ENCODE results near the gene OAS3.
"Not testable (repeated sequence)": the region's sequence is repeated elsewhere in the genome, so short reads cannot be mapped to it uniquely, and the experiment has no call there.

Gene OAS3, protein sequence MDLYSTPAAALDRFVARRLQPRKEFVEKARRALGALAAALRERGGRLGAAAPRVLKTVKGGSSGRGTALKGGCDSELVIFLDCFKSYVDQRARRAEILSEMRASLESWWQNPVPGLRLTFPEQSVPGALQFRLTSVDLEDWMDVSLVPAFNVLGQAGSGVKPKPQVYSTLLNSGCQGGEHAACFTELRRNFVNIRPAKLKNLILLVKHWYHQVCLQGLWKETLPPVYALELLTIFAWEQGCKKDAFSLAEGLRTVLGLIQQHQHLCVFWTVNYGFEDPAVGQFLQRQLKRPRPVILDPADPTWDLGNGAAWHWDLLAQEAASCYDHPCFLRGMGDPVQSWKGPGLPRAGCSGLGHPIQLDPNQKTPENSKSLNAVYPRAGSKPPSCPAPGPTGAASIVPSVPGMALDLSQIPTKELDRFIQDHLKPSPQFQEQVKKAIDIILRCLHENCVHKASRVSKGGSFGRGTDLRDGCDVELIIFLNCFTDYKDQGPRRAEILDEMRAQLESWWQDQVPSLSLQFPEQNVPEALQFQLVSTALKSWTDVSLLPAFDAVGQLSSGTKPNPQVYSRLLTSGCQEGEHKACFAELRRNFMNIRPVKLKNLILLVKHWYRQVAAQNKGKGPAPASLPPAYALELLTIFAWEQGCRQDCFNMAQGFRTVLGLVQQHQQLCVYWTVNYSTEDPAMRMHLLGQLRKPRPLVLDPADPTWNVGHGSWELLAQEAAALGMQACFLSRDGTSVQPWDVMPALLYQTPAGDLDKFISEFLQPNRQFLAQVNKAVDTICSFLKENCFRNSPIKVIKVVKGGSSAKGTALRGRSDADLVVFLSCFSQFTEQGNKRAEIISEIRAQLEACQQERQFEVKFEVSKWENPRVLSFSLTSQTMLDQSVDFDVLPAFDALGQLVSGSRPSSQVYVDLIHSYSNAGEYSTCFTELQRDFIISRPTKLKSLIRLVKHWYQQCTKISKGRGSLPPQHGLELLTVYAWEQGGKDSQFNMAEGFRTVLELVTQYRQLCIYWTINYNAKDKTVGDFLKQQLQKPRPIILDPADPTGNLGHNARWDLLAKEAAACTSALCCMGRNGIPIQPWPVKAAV

DNA sequence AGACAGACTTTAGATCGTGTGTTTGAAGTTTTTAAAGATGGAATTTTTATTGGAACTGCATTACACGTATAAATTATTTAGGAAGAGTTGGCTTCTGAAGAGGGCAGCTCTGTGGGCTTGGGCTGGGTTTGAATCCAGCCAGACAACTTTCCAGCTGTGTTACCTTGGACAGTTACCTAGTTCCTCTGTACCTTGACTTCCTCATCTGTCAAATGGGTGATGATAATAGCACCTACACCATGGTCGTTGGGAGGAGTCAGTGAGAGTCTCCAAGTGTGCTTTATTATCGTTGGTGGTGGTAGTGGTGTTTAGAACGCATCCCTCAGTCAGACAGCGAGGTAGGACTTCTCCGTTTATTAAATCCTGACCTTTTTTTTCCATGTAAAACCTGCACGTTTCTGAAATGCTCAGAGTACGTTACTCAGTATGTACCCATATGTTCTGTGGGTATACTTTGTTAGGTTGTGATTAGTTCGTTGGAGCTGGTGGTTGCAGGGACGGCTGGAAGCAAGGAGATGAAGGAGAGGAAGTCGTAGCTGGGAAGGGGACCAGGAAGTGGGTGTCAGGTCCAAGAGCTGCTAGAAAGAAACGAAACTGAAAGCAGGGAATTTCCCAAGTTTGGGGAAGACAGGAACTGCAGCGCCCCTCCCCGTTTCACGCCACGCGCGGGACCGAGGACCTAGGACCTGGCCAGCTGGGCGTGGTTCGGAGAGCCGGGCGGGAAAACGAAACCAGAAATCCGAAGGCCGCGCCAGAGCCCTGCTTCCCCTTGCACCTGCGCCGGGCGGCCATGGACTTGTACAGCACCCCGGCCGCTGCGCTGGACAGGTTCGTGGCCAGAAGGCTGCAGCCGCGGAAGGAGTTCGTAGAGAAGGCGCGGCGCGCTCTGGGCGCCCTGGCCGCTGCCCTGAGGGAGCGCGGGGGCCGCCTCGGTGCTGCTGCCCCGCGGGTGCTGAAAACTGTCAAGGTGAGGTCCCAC is at the start of gene OAS3:
TSS of gene OAS3 (plus strand) at position 734 of the 979 bp plus-strand sequence. CDS start at position 791, 57 bp downstream.
- DNase-seq = peak; percentile 54

DNA sequence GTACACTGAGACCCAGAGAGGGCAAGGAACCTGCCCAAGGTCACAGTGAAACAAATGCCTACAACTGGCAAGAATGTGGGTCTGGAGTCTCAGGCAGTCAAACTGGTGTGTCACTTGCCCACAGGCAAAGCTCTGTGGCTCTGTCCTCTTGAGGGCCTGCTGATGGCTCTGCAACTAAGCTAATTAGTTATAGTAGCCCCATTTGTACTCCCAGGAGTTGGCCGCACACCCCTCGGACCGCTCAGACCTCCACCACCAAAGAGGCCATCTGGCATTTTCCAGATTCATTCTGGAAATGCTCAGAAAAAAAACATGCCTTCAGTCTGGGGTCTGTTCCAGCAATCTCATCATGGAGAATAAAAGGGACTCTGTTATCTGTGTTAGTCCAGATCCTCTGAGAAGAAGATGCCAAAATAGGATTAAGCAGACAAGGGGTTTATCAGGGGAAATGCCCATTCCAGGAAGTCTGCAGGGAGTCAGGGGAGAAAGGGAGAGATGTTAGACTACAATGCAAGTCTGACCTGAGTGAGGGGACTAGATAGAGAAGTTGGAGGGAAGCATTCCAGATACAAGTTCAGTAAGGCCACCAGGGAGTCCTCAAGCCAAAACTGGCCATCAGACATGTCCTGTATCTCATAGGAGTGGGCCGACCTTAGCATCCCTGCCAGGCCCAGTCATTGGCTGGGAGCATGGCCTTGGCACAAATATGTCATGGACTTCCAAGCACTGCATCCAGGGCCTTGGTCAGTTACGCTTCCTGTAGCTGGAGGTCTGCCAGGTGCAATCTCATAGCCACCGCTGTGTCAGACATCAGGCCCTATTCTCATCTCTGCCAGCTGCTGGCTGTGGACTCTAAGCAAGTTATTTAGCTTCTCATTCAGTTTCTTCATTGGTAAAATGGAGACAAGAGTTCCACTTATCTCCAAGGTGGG is 46.9 kb upstream of the OAS3 start:
- DNase-seq = peak; percentile 38

DNA sequence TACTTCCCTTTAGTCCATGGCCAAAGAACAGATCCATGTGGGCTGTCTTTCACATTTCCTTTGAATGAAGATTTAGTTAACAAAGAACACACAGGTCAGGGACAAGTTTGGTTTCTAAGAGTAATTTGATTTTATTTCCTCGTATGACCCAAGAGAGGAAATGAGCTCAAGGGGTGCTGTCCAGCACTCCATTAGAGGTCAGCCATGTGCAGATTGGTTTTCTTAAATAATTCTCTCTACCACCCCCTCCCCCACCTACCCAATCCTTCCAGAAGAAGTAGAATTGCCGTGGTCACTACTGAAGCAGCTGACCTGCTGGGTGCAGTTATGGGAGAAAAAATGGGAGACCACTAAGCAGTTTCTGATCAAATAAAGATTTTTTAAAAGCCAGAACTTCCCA is 45.4 kb upstream of the OAS3 start:
- no peak for DNase-seq

DNA sequence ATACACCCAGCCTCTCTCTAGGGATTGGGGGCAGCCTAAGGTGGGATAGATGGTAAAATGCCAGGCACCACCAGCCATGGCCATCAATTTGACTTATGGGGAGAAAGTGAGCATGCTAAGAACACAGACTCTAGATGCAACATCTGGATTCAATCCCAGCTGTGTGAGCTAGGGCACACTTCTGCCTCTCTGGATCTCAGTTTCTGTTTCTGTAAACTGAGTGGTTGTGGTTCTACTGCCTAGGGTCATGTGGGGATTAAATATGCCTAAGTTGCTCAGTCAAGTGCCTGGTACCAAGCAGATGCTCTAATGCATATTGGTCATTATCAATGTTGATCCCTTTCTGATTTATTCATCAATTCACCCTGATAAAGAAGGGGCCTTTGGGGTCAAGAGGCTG is 44.1 kb upstream of the OAS3 start:
- no peak for DNase-seq

DNA sequence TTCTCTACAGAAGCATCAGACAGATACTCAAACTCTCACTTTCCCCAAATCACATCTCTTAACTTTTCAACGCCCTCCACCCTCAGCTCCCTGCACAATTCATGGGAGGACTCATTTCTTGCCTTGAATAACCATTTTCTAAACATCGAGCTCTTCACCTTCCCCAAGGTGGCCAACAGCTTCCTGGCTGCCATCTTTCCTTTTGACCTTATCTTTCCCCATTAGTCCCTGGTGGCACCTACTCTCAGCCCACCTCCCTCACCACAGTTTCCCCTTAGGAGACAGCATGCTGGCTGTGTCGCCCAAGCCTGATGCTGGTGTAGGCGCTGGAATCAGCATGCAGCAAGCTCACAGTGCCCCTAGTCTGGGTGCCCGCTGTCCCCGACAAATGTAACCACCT is 39.9 kb upstream of the OAS3 start:
- DNase-seq = no peak

DNA sequence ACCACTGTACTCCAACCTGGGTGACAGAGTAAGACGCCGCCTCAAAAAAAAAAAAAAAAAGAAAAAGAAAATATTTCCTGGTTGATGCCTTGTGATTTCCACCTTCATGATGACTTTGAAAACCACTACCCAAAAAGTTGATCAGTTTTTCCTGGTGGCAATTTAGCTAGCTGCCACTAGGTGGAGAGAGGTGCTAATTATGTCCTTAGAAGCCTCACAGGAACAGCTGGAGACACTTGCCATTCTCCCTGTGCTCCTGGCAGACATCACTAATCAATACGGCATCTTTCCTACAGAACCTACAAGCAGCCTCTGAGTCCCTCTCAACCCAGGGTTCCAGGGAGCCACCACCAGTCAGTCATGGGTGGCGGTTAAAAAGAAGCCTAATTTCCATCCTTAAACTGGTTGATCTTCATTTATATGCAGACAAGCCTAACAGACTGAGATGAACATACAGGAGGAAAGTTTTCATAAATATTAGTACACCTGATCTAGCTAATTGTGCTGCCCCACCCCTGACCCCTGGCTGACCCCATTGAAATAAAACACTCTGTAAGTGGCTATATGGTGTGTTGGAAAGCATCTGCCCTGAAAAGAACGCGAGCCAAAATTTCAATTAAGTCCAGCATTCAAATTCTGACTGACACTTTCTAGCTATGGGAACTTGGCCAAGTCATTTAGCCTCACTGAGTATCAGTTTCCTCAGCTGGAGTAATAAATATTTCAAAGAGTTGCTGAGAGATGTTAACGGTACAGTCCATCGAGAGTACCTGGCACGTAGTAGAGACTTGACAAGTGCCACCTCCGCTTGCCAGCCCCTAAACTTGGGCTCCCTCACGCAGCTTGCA is 37.8 kb upstream of the OAS3 start:
- peak; percentile 93 for DNase-seq

DNA sequence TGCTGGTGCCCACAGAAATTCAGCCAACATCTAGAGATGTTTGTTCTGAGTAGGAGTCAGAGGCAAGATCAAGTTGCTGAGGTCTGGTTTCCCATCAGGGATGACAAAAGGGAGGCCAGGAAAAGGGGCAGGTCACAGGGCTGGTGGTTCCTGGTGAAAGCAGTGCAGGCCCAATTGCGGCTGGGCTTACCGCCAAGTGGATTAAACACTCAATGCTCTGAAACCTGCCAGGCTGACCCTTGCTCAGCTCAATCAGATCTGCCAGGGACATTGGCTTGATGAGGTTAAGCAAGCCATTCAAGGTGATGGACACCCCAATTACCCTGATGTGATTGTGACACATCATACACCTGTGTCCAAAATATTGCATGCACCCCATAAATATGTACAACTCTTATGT is 37.0 kb upstream of the OAS3 start:
- peak; percentile 87 for DNase-seq

DNA sequence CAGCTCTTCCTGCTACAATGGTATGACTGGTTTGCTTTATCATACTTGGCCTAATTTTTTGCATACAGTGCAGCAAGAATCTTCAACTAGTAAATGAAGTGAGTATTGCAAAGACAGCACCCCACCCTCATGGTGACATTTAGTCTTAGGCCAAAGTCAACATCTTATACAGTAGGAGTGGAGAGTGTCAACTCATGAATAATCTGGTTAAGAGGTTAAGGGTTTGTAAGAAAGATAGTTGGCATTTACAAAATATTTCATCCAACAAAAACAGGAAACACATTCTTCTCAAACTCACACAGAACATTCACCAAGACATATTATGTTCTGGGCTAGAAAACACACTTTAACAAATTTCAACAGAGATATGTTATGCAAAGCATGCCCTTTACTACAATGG is 33.7 kb upstream of the OAS3 start:
- no peak for DNase-seq

DNA sequence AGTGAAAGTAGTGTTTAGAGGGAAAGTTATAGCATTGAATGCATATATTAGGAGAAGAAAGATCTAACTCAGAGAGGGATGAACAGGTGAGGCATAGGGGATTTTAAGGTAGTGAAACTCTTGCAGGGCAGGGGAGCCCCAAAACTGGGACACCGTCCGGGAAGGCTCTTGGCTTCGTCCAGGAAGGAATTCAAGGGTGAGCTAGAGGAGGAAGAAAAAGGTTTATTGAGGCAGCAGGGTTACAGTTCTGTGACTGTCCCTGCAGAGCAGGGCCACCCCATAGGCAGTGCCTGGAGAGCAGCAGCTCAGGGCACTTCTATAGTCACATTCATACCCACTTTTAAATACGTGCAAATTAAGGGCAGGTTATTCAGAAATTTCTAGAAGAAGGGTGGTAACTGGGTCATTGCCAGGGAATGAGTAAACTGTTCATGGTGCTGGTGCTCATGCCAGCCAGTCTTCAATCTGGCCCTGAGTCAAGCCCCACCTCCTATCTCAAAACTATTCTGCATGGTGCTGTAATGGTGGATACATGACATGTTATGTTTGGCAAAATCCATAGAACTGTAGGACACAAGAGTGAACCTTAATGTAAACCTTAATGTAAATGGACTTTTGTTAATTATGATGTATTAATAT is 32.7 kb upstream of the OAS3 start:
- DNase-seq = no peak

DNA sequence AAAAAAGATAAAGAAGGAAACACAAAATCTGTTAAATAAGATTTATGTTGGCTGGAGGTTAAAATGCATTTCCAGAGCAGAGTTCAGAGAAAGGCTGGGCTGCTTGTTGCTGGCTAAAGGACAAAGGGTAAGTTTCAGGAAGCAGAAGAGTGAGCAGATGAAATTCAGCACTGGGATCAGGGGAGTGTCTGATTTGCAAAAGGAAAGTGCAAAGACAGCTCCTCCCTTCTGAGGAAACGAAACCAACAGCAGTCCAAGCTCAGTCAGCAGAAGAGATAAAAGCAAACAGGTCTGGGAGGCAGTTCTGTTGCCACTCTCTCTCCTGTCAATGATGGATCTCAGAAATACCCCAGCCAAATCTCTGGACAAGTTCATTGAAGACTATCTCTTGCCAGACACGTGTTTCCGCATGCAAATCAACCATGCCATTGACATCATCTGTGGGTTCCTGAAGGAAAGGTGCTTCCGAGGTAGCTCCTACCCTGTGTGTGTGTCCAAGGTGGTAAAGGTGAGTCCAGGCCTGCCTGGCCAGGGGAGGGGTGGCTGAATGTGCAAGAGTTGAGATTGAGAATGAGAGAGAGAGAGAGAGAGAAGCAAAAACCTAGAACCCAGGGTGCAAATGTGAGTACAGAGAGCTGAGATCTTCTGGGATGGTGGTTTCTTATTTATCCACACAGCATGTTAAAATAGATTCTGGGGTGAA is 31.4 kb upstream of the OAS3 start, which contains the start of gene OAS1:
TSS of gene OAS1 (plus strand) at position 251 of the 703 bp plus-strand sequence. CDS start at position 329, 78 bp downstream.
- no peak for DNase-seq

DNA sequence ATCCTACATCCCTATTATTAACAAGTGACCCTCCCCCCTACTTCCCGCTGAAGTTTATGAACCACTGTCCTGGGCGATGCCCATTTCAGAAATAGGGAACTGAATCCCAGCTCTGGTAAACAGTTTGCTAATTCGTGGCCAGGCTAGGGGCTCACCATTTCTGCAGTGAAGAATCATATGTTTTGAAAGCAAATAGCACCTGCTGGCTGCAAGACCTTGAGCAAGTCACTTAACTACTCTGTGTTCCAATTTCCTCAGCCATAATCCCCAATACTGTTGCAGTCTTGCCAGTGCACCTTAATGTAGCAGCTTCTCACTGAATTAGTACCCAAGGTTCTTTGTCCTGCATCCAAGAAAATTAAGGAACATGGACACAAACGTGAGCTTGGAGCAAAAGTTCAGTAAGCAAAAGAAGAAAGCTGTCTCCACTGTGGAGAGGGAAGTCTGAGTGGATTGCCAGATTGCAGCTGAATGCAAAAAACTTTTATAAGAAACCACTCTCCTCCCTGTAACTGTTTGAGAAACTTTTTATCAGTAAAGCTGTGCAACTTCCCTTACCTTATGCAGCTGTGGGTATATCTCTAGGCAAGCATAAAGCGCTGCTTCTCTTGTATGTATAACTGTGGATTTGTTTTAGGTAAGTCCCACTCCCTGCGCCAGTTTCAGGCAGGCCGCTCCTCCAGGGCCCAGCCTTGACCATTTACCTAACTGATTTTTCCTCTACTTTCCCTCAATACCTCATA is 30.7 kb upstream of the OAS3 start:
- no peak for DNase-seq

DNA sequence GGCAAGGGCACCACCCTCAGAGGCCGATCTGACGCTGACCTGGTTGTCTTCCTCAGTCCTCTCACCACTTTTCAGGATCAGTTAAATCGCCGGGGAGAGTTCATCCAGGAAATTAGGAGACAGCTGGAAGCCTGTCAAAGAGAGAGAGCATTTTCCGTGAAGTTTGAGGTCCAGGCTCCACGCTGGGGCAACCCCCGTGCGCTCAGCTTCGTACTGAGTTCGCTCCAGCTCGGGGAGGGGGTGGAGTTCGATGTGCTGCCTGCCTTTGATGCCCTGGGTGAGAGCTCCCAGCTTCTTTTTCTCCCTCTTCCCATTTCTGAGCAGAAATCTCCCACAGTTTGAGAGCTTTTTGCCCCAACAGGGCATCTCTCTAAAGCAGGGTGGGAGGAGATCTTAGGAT is 29.7 kb upstream of the OAS3 start:
- no peak for DNase-seq

DNA sequence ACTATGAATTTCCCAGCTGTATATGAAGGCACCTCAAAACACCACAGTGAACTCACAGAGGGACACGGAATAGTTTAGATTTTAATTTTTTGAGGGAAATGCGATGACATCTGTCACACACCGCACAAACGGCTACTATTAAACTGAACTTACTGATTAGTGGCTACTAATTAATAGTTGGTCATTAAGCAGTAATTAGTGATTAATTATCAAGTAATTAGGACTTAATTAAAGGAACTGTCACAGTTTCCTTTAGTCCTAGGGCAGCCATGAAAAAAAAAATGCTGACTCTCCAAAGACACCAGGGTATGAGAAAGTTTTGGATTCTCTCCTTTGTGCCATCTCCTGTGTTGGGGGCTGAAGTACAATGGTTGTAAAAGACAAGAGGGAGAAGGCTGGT is 28.6 kb upstream of the OAS3 start:
- DNase-seq = no peak

DNA sequence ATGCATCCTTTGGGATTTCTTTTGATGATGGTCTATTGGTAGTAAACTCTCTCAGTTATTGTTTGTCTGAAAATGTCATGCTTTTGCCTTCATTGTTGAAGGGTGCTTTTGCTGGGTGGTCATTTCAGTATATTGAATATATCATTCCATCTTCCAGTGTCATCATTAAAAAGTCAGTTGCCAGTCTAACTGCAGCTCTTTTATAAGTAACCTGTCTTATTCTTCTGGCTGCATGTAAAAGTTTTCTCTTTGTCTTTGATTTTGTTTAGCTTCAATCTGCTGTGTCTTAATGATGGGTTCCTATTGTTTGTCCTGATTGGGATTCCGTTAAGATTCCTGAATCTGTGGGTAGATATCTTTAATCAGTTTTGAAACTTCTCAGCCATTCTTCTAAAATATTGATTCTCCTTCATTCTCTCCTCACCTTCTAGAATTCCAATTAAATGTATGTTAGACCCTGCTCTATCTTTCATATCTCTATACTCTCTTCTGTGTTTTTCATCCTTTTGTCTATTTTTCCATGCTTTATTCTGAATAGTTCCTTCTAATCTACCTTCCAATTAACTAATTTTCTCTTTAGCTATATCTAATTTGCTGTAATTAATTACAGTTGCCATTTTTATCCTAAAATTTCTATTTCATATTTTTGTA is 25.1 kb upstream of the OAS3 start:
- DNase-seq = no peak

DNA sequence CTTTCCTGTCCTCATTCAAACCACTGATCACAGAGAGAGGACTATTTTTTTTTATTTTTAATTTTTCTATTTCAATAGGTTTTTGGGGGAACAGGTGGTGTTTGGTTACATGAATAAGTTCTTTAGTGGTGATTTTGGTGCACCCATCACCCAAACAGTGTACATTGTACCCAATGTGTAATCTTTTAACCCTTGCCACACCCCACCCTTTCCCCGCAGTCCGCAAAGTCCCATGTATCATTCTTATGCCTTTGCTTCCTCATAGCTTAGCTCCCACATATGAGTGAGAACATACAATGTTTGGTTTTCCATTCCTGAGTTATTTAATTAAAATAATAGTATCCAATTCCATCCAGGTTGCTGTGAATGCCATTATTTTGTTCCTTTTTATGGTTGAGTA is 24.4 kb upstream of the OAS3 start:
- not testable (repeated sequence) for DNase-seq

DNA sequence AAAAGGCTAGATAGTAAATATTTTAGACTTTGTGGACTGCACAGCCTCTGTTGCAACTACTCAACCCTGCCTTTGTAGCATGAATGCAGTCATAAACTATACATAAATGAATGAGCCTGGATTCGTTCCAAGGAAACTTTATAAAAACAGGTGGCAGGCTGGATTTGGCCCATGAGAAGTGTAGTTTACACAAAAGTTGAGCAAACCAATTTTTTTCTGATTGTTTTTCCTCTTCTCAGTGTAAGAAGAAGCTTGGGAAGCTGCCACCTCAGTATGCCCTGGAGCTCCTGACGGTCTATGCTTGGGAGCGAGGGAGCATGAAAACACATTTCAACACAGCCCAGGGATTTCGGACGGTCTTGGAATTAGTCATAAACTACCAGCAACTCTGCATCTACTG is 22.0 kb upstream of the OAS3 start:
- DNase-seq = no peak

DNA sequence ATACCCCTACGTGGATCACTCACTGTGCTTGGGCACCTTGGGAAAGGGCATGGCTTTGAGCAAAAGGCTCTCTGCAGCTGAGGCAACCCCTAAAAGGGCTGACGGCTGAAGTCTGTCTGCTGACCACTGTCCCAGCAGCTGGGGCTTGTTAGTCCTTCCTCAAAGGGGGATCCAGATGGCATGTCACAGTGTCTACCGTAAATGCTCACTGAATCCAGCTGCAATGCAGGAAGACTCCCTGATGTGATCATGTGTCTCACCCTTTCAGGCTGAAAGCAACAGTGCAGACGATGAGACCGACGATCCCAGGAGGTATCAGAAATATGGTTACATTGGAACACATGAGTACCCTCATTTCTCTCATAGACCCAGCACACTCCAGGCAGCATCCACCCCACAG is 19.2 kb upstream of the OAS3 start:
- DNase-seq = no peak

DNA sequence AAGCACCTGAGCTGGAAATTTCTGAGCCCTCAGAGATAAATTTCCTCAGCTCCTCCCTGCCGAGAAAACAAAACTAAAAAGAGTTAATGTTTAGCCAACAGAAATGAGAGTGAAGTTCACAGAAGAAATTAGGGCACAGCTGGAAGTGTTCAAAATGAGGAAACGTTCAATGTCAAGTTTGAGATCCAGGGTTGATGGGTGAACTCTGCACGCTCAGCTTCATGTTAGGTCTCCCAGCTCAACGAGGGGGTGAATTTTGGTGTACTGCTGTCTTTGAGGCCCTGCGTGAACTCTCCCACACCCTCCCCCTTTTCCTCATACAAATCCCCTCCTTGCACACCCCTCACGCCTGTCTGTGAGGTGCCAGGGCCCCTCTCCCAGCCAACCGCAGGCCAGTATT is 13.3 kb upstream of the OAS3 start:
- no peak for DNase-seq

Measured in NCI-H1092 (cell line).